Loucy (cell line): ENCODE measurements around the gene CD300C.

Source experiments
- CTCF ChIP-seq: fragments of 200-600 bp; sonication (generic); conservative IDR thresholded peaks from 2 replicates; pipeline ENCODE4 v1.5.1; 2014; ENCODE audit warnings: mild to moderate bottlenecking, antibody characterized with exemption, low read length
- EZH2phosphoT487 ChIP-seq: fragments of 200-600 bp; IDR thresholded peaks from 2 replicates; pipeline ENCODE4 v1.6.1; 2018; ENCODE audit warnings: antibody characterized with exemption, mild to moderate bottlenecking, moderate library complexity, borderline replicate concordance

- TF ChIP-seq CTCF (no peak), EZH2phosphoT487 (no peak)
Measured at GRCh38 chr17:74525465-74525725, 20.5 kb downstream of the CD300C start.
